GM23338 (cell line): Measurements from ENCODE around the gene AGBL2. TPM values are rescaled to one million over a fixed set of nuclear protein-coding genes. Genes with fewer than 3 reads are reported as not detected.

ENCODE experiments used
- ATAC-seq: fragments of 200-7000 bp; cut with Tn5 transposase; 3 replicates; pipeline ENCODE4 v1.9.1; 2020
- DNase-seq: peaks from one replicate; pipeline ENCODE4 v3.0.0-alpha.2; 2015; ENCODE audit warnings: low spot score
- H2AFZ ChIP-seq: fragments of 200-600 bp; sonication (generic); 2 replicates; pipeline ENCODE4 v1.8.0; 2016; ENCODE audit warnings: antibody characterized with exemption, mild to moderate bottlenecking, moderate library complexity
- H3F3A ChIP-seq: fragments of 200-600 bp; sonication (generic); replicated peaks from 2 replicates; pipeline ENCODE4 v1.8.0; 2017; ENCODE audit warnings: antibody characterized with exemption, mixed run types, low read depth
- H3K27ac ChIP-seq: fragments of 200-600 bp; sonication (generic); 2 replicates; pipeline ENCODE4 v1.6.1; 2016; ENCODE audit warnings: low read depth
- H3K27me3 ChIP-seq: fragments of 200-600 bp; sonication (generic); 2 replicates; pipeline ENCODE4 v1.8.0; 2016; ENCODE audit warnings: mild to moderate bottlenecking, mixed run types, moderate library complexity; ENCODE audit not compliant: insufficient read depth
- H3K36me3 ChIP-seq: fragments of 200-600 bp; sonication (generic); 2 replicates; pipeline ENCODE4 v1.8.0; 2016; ENCODE audit warnings: mild to moderate bottlenecking; ENCODE audit not compliant: insufficient read depth
- H3K4me1 ChIP-seq: fragments of 200-600 bp; sonication (generic); 2 replicates; pipeline ENCODE4 v1.8.0; 2016; ENCODE audit warnings: mild to moderate bottlenecking, moderate library complexity; ENCODE audit not compliant: insufficient read depth
- H3K4me2 ChIP-seq: fragments of 200-600 bp; sonication (generic); 2 replicates; pipeline ENCODE4 v1.7.1; 2017; ENCODE audit warnings: mixed run types
- H3K4me3 ChIP-seq: fragments of 200-600 bp; sonication (generic); 2 replicates; pipeline ENCODE4 v1.6.1; 2016; ENCODE audit warnings: mixed run types
- H3K79me2 ChIP-seq: fragments of 200-600 bp; sonication (generic); replicated peaks from 2 replicates; pipeline ENCODE4 v1.8.0; 2017; ENCODE audit warnings: mild to moderate bottlenecking; ENCODE audit not compliant: insufficient read depth
- H3K9me2 ChIP-seq: fragments of 200-600 bp; sonication (generic); 2 replicates; pipeline ENCODE4 v1.8.0; 2017; ENCODE audit not compliant: insufficient read depth
- H4K20me1 ChIP-seq: fragments of 200-600 bp; sonication (generic); replicated peaks from 2 replicates; pipeline ENCODE4 v1.8.0; 2017; ENCODE audit warnings: mild to moderate bottlenecking; ENCODE audit not compliant: insufficient read depth
- H3K27ac Mint-ChIP-seq: 2 replicates; pipeline ENCODE4 v1.8.0; 2020; ENCODE audit warnings: inconsistent platforms, mild to moderate bottlenecking, moderate library complexity, mixed read lengths
- H3K27me3 Mint-ChIP-seq: 3 replicates; pipeline ENCODE4 v1.8.0; 2022; ENCODE audit warnings: low read depth, mild to moderate bottlenecking, moderate library complexity, mixed read lengths, inconsistent platforms; ENCODE audit not compliant: insufficient read depth, poor library complexity
- H3K36me3 Mint-ChIP-seq: 3 replicates; pipeline ENCODE4 v1.8.0; 2021; ENCODE audit warnings: low read depth, mild to moderate bottlenecking, inconsistent platforms, moderate library complexity, mixed read lengths
- H3K4me1 Mint-ChIP-seq: 3 replicates; pipeline ENCODE4 v1.8.0; 2020; ENCODE audit warnings: mild to moderate bottlenecking, inconsistent platforms, mixed read lengths
- H3K4me3 Mint-ChIP-seq: 3 replicates; pipeline ENCODE4 v1.8.0; 2021; ENCODE audit warnings: moderate library complexity, mild to moderate bottlenecking, inconsistent platforms, mixed read lengths
- H3K9me3 Mint-ChIP-seq: 3 replicates; pipeline ENCODE4 v1.8.0; 2020; ENCODE audit warnings: moderate library complexity, mild to moderate bottlenecking, inconsistent platforms, mixed read lengths
- CREB1 ChIP-seq: fragments of 250-450 bp; sonication (Bioruptor Pico); IDR thresholded peaks from 2 replicates; pipeline ENCODE4 v1.5.0; 2020; ENCODE audit warnings: low read depth, mild to moderate bottlenecking, moderate library complexity
- CTCF ChIP-seq, 2 experiments: fragments of 200-600 bp in 1 of 2; sonication (generic) in 1 of 2; conservative IDR thresholded peaks; 2 replicates each; pipeline versions ENCODE4 v1.5.1 to v1.6.1; 2016 to 2017; ENCODE audit warnings: antibody characterized with exemption in 2 of 2, low read depth in 2 of 2, mild to moderate bottlenecking in 2 of 2, moderate library complexity in 1 of 2
- ETS1 ChIP-seq: IDR thresholded peaks from 2 replicates; pipeline ENCODE4 v1.6.1; 2016; ENCODE audit warnings: antibody characterized with exemption
- EZH2 ChIP-seq: fragments of 200-600 bp; sonication (generic); IDR thresholded peaks from one replicate; pipeline ENCODE4 v1.8.0; 2017; ENCODE audit warnings: antibody characterized with exemption, mild to moderate bottlenecking, low read depth; ENCODE audit not compliant: unreplicated experiment
- EZH2phosphoT487 ChIP-seq: fragments of 200-600 bp; sonication (generic); IDR thresholded peaks from one replicate; pipeline ENCODE4 v1.8.1; 2018; ENCODE audit warnings: antibody characterized with exemption; ENCODE audit not compliant: unreplicated experiment
- JUNB ChIP-seq: IDR thresholded peaks from one replicate; pipeline ENCODE4 v1.6.1; 2016; ENCODE audit warnings: antibody characterized with exemption; ENCODE audit not compliant: unreplicated experiment
- NANOG ChIP-seq: IDR thresholded peaks from 2 replicates; pipeline ENCODE4 v1.6.1; 2016; ENCODE audit warnings: antibody characterized with exemption, borderline replicate concordance
- POLR2AphosphoS5 ChIP-seq: IDR thresholded peaks from 2 replicates; pipeline ENCODE4 v1.6.1; 2016; ENCODE audit warnings: antibody characterized with exemption, low read depth
- REST ChIP-seq: IDR thresholded peaks from one replicate; pipeline ENCODE4 v1.6.1; 2018; ENCODE audit warnings: antibody characterized with exemption; ENCODE audit not compliant: unreplicated experiment
- STAT1 ChIP-seq: IDR thresholded peaks from one replicate; pipeline ENCODE4 v1.6.1; 2016; ENCODE audit warnings: antibody characterized with exemption; ENCODE audit not compliant: unreplicated experiment
- ZNF331 ChIP-seq: fragments of 250-450 bp; sonication (Bioruptor Pico); IDR thresholded peaks from 2 replicates; pipeline ENCODE4 v1.5.0; 2020; ENCODE audit warnings: low read depth, mild to moderate bottlenecking, moderate library complexity
- polyA plus RNA-seq: library from polyadenylated mRNA; unstranded; fragments of >200 nt; fragmentation: Nextera tagmentation; extraction: Ambion mirVana; gene quantifications from 2 replicates; pipeline ENCODE4 v1.2.1, GENCODE V29; 2016
- total RNA-seq: library from RNA; depleted of rRNA; stranded (reverse); fragments of >200 nt; shearing (Covaris generic); gene quantifications from 2 replicates; pipeline ENCODE4 v1.2.3, GENCODE V29; 2014

The AGBL2 gene
- total and polyA plus RNA-seq, 2 experiments from 2014 or later: 5.1 to 5.6 TPM

GRCh38 chr11:47642099-47642855 lies 72.9 kb downstream of the AGBL2 start, which contains the start of gene MTCH2:
MTCH2 (minus strand) TSS chr11:47642559; CDS start chr11:47642465, 94 bp downstream.
- peaks cover 10% of the 10 kb centered on the region for H3K4me1 Mint-ChIP-seq
- DNase-seq (peak; percentile 96), ATAC-seq (peak; percentile 85)
- Histone ChIP-seq H3K4me2 (peak within 1 kb of the TSS; percentile 91), H3K9me2 (no peaks in the 10 kb centered on the region), H3K79me2 (peaks cover 27% of the 10 kb centered on the region), H2AFZ (peak within 1 kb of the TSS; percentile 83), H3K27ac (peak within 1 kb of the TSS; percentile 93), H3K36me3 (peaks cover 7% of the 10 kb centered on the region; the same call in 1 of the 2 replicates), H3K4me1 (peaks cover 7% of the 10 kb centered on the region; the same call in 1 of the 2 replicates), H3K4me3 (peak within 1 kb of the TSS; percentile 79), H3F3A (no peaks in the 10 kb centered on the region), H4K20me1 (peaks cover 7% of the 10 kb centered on the region), H3K27me3 (no peaks in the 10 kb centered on the region)
- peaks cover 24% of the 10 kb centered on the region for H3K36me3 Mint-ChIP-seq
- H3K9me3 Mint-ChIP-seq: no peaks in the 10 kb centered on the region
- peak within 1 kb of the TSS; percentile 97 for H3K27ac Mint-ChIP-seq
- peak; percentile 92 for TF ChIP-seq POLR2AphosphoS5
- no peak for TF ChIP-seq ETS1
- peak; percentile 35 for TF ChIP-seq CREB1 (CRISPR knock-in tag)
- no peak for TF ChIP-seq ZNF331 (CRISPR knock-in tag)
- peak in 1 of 2 experiments; percentile 54; a peak in 2 of 4 replicates for TF ChIP-seq CTCF (conservative IDR thresholded peaks at IDR 0.05; ENCODE audit: low read depth in 2 of 2)
- TF ChIP-seq EZH2phosphoT487: no peak
- H3K4me3 Mint-ChIP-seq: peak within 1 kb of the TSS; percentile 93
- peaks cover 6% of the 10 kb centered on the region for H3K27me3 Mint-ChIP-seq

- Mint-ChIP-seq H3K27ac (peak overlapping the region; percentile 94), H3K9me3 (no peaks in the 10 kb centered on the region), H3K27me3 (peaks cover 6% of the 10 kb centered on the region), H3K36me3 (peaks cover 27% of the 10 kb centered on the region), H3K4me3 (peak overlapping the region; percentile 93), H3K4me1 (peaks cover 10% of the 10 kb centered on the region)
- Histone ChIP-seq H3K4me2 (peak overlapping the region; percentile 91), H3K36me3 (peaks cover 12% of the 10 kb centered on the region; the same call in 1 of the 2 replicates), H3K27me3 (no peaks in the 10 kb centered on the region), H3K27ac (peak overlapping the region; percentile 93), H3K4me1 (peaks cover 7% of the 10 kb centered on the region; the same call in 1 of the 2 replicates), H3K79me2 (peaks cover 27% of the 10 kb centered on the region), H4K20me1 (peaks cover 7% of the 10 kb centered on the region), H3K4me3 (peak overlapping the region; percentile 79), H3F3A (no peaks in the 10 kb centered on the region), H2AFZ (peak overlapping the region; percentile 83), H3K9me2 (no peaks in the 10 kb centered on the region)
- DNase-seq: peak; percentile 28
- ATAC-seq: peak; percentile 12
- no peak for TF ChIP-seq CTCF (conservative IDR thresholded peaks at IDR 0.05; ENCODE audit: low read depth in 2 of 2)
- no peak for TF ChIP-seq STAT1
- TF ChIP-seq CREB1 (CRISPR knock-in tag): no peak
- no peak for TF ChIP-seq REST
- TF ChIP-seq JUNB: no peak
- no peak for TF ChIP-seq EZH2
- no peak for TF ChIP-seq NANOG
Observed at GRCh38 chr11:47641600-47642098, 73.5 kb downstream of the AGBL2 start.
